Activated CD4-positive, alpha-beta T cell treated with anti-CD3 and anti-CD28 coated beads, Interleukin-10, Interleukin-2, amounts not matched to agents 100 ng/mL and 50 ng/mL, durations not matched to agents 16 hours and 8 hours (primary cell): ENCODE data around the gene SIX2.
"Not testable (repeated sequence)": the region's sequence is repeated elsewhere in the genome, so short reads cannot be mapped to it uniquely, and the experiment has no call there.

Experiments
- DNase-seq: peaks from one replicate; pipeline ENCODE4 v3.0.0-alpha.2; 2020

SIX2 gene

DNA sequence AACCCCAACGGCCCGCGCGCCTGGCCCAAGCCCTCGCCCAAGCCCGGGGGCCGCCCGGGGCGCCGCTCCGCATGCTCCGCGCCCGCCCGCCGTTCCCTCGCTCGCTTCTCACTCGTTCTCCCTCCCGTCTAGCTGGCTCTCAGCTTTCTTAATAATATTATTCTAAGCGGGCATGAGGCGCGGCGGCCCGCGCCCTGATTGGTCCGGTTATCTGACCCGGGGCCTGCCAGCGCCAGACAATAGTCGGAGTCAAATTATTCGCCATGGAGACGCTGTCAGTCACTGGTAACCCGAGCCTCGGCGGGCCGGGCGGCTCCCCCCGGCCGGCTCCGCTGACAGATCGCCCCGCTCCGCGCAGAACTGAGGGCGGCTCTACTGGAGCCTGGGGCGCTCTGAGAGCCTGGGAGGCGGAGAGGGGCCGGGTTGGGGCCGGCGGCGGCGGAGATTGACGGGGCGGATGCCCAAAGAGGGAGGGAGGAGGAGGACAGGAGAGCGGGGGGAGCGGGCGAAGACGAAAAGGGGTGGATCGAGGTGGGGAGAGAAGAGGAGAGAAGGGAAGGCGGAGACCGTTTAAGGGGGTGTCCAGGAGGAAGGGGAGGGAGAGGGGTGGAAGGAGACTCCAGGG, at the start of gene SIX2:
TSS of gene SIX2 (minus strand) at position 150 of the 625 bp plus-strand sequence. CDS start 342 bp downstream, outside the sequence.
- DNase-seq = no peak

GRCh38 chr2:45055162-45055605, 45.9 kb upstream of the SIX2 start:
- DNase-seq = no peak

- no peak for DNase-seq
These were observed 44.7 kb upstream of the SIX2 start for GRCh38 chr2:45053966-45054365.

- DNase-seq = no peak
These were observed 43.2 kb upstream of the SIX2 start for GRCh38 chr2:45052388-45052928.

GRCh38 chr2:45049569-45050336, 40.5 kb upstream of the SIX2 start:
- DNase-seq = no peak

DNA sequence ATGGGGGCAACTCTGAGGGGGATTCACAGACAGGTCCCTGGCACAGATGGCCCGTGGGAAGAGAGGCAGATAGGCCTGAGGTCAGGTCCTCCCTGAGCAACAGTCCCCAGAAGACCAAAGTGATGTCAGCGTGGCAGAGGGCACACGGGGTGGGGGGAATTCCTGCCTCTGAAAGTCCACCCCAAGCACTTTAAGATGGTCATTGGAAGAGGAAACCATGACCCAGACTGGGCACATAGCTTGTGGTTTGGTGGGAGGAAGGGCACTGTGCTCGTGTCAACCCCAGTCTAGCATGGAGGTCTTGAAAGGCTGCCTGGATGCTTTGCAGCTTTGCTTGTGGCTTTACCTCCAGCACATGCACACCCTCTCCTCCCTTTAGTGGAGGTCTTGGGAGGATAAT, 38.0 kb upstream of the SIX2 start:
- no peak for DNase-seq

DNA sequence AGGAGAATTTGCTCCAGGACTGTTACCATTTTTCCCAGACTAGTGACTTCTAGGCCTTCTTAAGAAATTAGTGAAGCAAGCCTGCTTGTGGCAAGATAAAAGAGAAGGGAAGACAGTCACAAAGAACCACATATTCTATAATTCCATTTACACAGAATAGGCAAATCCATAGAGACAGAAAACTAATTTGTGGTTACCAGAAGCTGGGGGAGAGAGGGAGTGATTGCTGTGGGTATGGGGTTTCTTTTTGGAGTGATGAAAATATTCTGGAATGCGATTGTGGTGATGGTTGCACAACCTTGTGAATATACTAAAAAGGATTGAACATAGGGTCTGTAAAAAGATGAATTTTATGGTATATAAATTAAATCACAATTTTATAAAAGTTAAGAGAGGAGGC, 37.5 kb upstream of the SIX2 start:
- no peak for DNase-seq

- no peak for DNase-seq
These were observed 36.5 kb upstream of the SIX2 start for GRCh38 chr2:45045706-45046105.

GRCh38 chr2:45044916-45045315, 35.7 kb upstream of the SIX2 start:
- DNase-seq = no peak

DNA sequence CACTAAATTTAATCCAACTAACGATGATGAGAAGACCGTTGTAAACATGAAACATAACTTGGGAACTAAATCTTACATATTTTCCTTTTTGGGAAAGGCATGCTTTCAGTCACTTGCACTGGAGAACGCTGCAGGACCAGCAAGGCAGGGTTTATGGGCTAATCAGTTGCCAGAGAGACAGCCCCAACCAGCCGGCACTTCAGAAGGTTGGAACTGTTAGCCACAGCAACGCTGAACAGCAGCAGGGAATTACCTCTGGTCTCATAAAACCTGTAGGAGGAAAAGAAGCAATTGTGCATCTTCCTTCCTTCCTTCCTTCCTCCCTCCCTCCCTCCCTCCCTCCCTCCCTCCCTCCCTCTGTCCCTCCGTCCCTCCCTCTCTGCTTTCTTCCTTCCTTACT, 33.9 kb upstream of the SIX2 start:
- DNase-seq = no peak

DNA sequence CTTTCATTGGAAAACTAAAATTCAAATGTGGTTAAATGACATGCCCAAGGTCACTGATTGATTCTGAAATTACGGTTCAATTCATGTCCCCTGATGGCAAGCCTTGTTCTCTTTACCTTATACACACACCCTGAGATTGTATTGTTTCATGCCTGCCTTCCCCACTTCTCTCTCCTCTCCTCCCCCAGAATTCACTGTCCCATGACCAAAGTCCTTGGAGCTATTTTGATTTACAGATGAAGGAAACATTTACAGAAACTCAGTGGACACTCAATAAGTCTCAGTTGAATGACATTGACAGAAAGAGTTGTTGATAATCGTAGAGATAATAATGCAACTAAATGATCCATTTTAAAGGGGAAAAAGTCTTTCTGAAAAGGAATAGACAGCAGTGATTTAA, 33.1 kb upstream of the SIX2 start:
- no peak for DNase-seq

DNA sequence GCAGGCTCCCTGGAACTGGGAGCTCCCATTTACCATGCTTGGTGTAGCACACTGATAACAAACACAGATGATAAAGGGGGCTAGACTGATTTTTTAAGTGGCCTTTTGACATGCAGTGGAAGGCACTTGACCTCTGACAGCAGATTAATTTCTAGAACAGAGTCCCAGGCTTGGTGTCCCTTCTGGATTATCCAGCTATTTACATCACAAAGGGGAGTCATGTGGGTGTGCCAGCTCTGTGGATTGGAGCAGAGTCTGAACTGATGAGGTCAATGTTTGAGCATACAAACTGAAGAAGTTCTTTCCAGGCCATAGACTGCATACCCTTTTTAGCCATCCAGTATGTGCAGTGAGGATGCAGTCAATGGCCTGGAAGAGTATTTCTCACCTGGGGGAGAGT, 31.5 kb upstream of the SIX2 start:
- no peak for DNase-seq

DNA sequence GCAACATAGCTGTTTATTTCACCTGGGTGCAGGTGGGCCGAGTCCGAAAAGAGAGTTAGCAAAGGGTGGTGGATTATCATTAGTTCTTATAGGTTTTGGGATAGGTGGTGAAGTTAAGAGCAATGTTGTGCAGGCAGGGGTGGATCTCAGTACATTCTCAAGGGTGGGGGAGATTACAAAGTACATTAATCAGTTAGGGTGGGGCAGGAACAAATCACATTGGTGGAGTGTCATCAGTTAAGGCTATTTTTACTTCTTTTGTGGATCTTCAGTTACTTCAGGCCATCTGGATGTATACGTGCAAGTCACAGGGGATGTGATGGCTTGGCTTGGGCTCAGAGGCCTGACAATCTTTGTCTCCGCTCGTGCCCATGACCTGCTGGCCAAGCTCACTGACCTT, 30.6 kb upstream of the SIX2 start:
- DNase-seq = not testable (repeated sequence)

DNA sequence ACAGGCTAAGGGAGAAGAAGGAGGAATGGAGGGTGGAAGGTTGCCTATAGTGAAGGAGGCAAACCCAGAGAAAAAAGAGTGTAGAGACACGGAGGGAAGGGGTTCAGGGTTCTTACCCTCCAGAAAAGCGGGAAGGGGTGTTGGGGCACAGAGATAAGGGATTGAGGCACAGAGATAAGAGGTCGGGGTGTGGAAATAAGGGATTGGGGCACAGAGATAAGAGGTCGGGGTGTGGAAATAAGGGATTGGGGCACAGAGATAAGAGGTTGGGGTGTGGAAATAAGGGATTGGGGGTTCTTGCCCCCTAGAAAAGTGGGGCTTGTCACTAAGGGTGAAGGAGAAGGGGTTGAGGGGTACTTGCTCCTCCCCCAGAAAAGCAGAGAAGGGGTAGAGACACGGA, 29.6 kb upstream of the SIX2 start:
- not testable (repeated sequence) for DNase-seq

GRCh38 chr2:45033302-45033701, 24.1 kb upstream of the SIX2 start:
- DNase-seq = no peak

GRCh38 chr2:45031028-45031427, 21.8 kb upstream of the SIX2 start:
- DNase-seq = no peak

DNA sequence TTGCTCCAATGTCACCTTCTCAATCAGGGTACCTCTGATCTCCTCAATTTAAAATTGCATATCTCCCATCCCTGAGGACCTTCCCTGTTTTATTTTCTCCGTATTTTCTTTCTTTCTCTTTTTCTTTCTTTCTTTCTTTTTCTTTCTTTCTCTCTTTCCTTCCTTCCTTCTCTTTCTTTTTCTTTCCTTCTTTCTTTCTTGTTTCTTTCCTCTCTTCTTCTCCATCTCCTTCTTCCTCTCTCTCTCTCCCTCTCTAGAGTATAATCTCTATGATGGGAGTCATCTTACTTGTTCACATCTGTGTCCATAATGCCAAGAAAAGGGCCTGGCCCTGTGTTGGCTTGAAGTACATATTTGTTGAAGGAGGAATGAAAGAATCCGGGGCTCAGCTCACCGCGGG, 21.3 kb upstream of the SIX2 start:
- no peak for DNase-seq

DNA sequence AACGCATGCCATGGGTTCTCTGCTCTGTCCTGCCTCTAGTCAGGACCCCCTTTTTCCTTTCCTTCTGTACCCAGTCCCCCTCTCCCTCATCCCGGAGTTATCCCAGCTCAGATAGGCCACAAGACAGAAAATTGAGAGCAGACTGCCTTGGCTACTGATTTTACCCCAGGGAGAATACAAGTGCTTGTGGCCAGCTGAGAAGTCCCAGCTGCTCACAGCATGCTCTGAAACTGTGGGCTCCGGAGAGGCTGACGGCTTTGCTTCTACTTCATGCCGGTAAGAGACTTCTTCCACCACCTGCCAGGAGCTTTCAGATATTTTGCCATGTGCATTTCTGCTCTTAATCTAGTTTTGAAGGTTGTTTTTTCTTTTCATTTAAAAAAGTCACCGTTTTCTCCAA, 20.0 kb upstream of the SIX2 start:
- no peak for DNase-seq

DNA sequence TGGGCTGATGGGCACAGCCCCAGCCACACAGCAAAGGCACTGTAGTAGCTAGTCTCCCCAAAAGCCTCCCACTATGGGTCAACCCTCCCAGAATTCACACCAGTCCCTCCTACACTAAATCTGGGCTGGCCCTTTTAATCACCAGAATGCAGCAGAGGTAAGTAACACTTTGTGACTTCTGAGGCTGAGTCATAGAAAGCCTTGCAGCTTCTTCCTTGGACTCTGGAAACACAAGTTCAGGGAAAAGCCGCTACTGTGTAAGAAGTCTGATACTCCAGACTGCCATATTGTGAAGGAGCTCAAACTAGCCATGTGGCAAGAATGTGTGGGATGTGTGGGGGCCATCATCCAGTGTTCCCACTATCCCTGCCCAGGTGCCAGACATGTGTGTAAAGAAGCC, 19.0 kb upstream of the SIX2 start:
- no peak for DNase-seq

DNA sequence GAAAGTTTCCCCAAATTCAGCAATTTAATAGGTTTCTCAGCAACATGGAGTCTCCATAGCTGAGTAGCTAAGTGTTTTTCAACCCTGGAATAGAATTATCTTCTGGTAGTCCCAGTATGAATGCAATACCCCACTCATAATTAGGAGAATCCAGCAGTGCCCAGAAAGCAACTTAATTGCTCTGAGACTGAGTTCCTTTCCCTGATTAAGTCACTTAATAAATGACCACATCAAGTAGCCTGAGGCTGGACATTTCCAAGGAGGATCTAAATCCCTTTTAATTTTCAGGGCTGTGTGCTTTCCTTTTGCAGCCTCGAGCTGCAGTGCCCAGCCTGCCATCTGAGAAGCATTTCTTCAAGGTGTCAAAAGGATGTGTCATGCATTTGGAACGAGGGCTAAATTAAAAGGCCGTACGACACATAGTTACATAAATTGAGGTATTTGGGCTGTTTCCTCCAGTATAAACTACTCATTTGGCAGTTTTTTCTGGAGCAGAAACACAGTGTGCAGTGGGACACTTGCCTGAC, 17.7 kb upstream of the SIX2 start:
- DNase-seq = no peak

DNA sequence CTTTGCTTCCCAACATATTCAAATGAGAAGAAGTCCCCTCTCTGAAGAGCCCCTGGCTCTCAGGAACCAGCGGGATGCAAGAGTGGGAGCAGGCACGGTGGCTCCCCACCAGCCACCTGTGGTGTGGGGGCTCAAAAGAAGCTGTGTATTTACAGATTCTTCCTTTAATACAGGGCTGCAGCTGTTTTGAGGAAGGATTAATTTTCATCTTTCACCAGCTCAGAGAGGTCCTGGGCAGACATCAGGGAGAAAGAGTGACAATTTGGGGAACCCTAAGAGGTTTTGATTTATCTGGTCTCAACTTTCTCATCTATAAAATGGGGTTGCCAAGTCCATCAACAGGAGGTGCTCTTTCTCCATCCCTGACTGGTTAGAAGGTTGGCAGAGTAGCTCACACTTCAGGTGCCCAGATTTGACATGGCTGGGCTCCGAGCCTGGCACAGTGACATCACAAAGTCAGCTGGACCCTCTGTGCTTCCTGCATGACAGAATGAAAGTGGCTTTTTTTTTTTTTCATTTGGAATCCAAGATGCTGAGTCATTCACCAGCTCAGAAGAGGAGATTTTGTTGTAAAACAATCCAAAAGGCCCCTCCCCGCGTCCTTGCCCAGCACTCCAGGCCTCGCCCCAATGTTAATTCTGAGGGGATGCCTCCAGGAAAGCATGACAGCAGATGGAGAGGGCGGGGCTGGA, 15.5 kb upstream of the SIX2 start:
- DNase-seq = peak; percentile 24

DNA sequence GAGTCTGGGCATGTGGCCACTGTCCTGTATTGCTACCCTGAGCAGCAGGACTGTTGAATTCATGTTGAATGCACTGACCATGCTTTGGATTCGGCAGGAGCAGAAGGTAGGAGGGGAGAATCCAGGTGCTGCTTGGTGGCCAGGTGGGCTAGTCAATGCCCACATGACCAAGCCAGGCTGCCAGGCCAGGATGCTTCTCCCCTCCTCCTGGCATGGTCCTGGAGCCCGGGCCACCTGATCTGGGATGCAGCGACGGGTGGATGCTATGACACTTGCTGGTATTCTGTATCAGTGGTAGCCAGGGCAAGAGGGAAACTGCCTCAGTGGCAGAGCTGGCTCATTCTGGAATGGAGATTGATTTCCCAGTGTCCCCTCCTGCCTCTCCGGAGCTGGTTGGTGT, 14.8 kb upstream of the SIX2 start:
- no peak for DNase-seq

DNA sequence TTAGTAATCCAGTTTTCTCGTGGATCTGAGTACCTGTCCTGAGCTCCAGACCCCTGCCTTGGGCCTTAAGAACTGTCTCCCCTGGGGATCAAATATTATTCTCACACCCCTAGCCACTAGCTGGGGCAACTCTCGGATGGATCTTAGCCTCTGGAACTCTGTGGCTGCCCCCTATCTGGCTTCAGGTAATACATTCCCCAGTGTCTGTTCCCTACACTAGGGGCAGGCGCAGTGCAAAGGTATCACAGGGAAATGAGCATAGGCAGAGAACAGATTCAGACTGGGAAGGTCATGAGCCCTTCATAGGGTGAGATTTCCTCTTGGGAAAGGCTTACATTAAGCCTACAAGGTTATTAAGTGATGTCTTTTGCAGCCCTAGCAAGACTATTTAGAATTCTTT, 11.2 kb upstream of the SIX2 start:
- DNase-seq = no peak

GRCh38 chr2:45018023-45018422, 8.8 kb upstream of the SIX2 start:
- no peak for DNase-seq
